Neural cell (in vitro differentiated cells): ENCODE results near the gene C10orf95. TPM values are rescaled to one million over a fixed set of nuclear protein-coding genes. Genes with fewer than 3 reads are reported as not detected.
A peak's percentile ranks its signal among the peaks of the same experiment; 100 is the strongest.

Source experiments
- H2AFZ ChIP-seq: fragments of 200-600, 300-800 bp; sonication (generic), shearing (Covaris generic); 2 replicates; pipeline ENCODE4 v1.6.0; 2014; ENCODE audit warnings: low read depth, mild to moderate bottlenecking, antibody characterized with exemption, low read length, moderate library complexity
- H3F3A ChIP-seq: fragments of 200-600 bp; shearing (Covaris generic); 2 replicates; pipeline ENCODE4 v1.6.1; 2016; ENCODE audit warnings: mild to moderate bottlenecking, moderate library complexity, mixed read lengths, antibody characterized with exemption, low read length; ENCODE audit not compliant: insufficient read depth, poor library complexity, severe bottlenecking
- H3K27ac ChIP-seq: fragments of 200-600, 300-800 bp; sonication (generic), shearing (Covaris generic); 2 replicates; pipeline ENCODE4 v1.5.1; 2014; ENCODE audit warnings: mild to moderate bottlenecking, low read length, moderate library complexity
- H3K27me3 ChIP-seq: fragments of 300-800, 200-600 bp; sonication (generic), shearing (Covaris generic); 2 replicates; pipeline ENCODE4 v1.6.0; 2014; ENCODE audit warnings: mild to moderate bottlenecking, low read depth, low read length, moderate library complexity; ENCODE audit not compliant: insufficient read depth
- H3K36me3 ChIP-seq: fragments of 300-800, 200-600 bp; sonication (generic), shearing (Covaris generic); 2 replicates; pipeline ENCODE4 v1.5.1; 2014; ENCODE audit warnings: mild to moderate bottlenecking, antibody characterized with exemption, low read length, moderate library complexity; ENCODE audit not compliant: insufficient read depth
- H3K4me2 ChIP-seq: fragments of 300-800, 200-600 bp; sonication (generic), shearing (Covaris generic); 2 replicates; pipeline ENCODE4 v1.6.0; 2014; ENCODE audit warnings: mild to moderate bottlenecking, low read length
- H3K4me3 ChIP-seq: fragments of 300-800, 200-600 bp; sonication (generic), shearing (Covaris generic); 2 replicates; pipeline ENCODE4 v1.5.1; 2014; ENCODE audit warnings: mild to moderate bottlenecking, low read length, moderate library complexity
- H3K79me2 ChIP-seq: fragments of 200-600 bp; shearing (Covaris generic); replicated peaks from 2 replicates; pipeline ENCODE4 v1.6.0; 2014; ENCODE audit warnings: mild to moderate bottlenecking, low read length, moderate library complexity; ENCODE audit not compliant: insufficient read depth
- H3K9ac ChIP-seq: fragments of 300-800, 200-600 bp; sonication (generic), shearing (Covaris generic); 2 replicates; pipeline ENCODE4 v1.6.1; 2016; ENCODE audit warnings: mild to moderate bottlenecking, low read length, mixed read lengths
- H3K9me2 ChIP-seq: fragments of 200-600 bp; shearing (Covaris generic); 2 replicates; pipeline ENCODE4 v1.6.1; 2016; ENCODE audit warnings: mild to moderate bottlenecking, low read length, mixed read lengths; ENCODE audit not compliant: insufficient read depth
- H3K9me3 ChIP-seq: fragments of 200-600, 300-800 bp; sonication (generic), shearing (Covaris generic); 2 replicates; pipeline ENCODE4 v1.6.1; 2016; ENCODE audit warnings: mild to moderate bottlenecking, mixed run types, low read length, moderate library complexity, mixed read lengths
- H4K20me1 ChIP-seq: fragments of 200-600 bp; shearing (Covaris generic); 2 replicates; pipeline ENCODE4 v1.6.1; 2016; ENCODE audit warnings: mild to moderate bottlenecking, mixed run types; ENCODE audit not compliant: insufficient read depth
- EP300 ChIP-seq: fragments of 450-650 bp; conservative IDR thresholded peaks from 2 replicates; pipeline ENCODE4 v1.6.1; 2014; ENCODE audit warnings: antibody characterized with exemption, mild to moderate bottlenecking, moderate library complexity; ENCODE audit not compliant: poor library complexity, severe bottlenecking
- EZH2 ChIP-seq: fragments of 200-600, 300-800 bp; shearing (Covaris generic), sonication (generic); IDR thresholded peaks from 2 replicates; pipeline ENCODE4 v1.6.1; 2014; ENCODE audit warnings: antibody characterized with exemption, low read length, borderline replicate concordance, mild to moderate bottlenecking; ENCODE audit not compliant: insufficient read depth, poor library complexity, severe bottlenecking
- MXI1 ChIP-seq: fragments of 450-650 bp; conservative IDR thresholded peaks from 2 replicates; pipeline ENCODE4 v1.6.1; 2014; ENCODE audit warnings: antibody characterized with exemption, mild to moderate bottlenecking; ENCODE audit not compliant: poor library complexity, severe bottlenecking
- POLR2AphosphoS5 ChIP-seq: IDR thresholded peaks from 2 replicates; pipeline ENCODE4 v1.6.1; 2012
- RAD21 ChIP-seq: fragments of 450-650 bp; conservative IDR thresholded peaks from 2 replicates; pipeline ENCODE4 v1.6.1; 2014; ENCODE audit warnings: antibody characterized with exemption, mild to moderate bottlenecking, moderate library complexity
- REST ChIP-seq: IDR thresholded peaks from 2 replicates; pipeline ENCODE4 v1.6.1; 2012; ENCODE audit warnings: borderline replicate concordance
- SMC3 ChIP-seq: fragments of 450-650 bp; conservative IDR thresholded peaks from 2 replicates; pipeline ENCODE4 v1.6.1; 2014; ENCODE audit warnings: antibody characterized with exemption, mild to moderate bottlenecking, moderate library complexity; ENCODE audit not compliant: poor library complexity
- TAF1 ChIP-seq: IDR thresholded peaks from 2 replicates; pipeline ENCODE4 v1.6.1; 2012; ENCODE audit warnings: low read depth
- polyA plus RNA-seq: library from polyadenylated mRNA; depleted of rRNA; stranded (reverse); fragments of >200 nt; gene quantifications from 2 replicates; pipeline ENCODE4 v1.2.3, GENCODE V29; 2014
- TF ChIP-seq, protein P1 (sequence below): fragments of 450-650 bp; IDR thresholded peaks from 2 replicates; pipeline ENCODE4 v1.5.1; 2014; ENCODE audit warnings: antibody characterized with exemption, mild to moderate bottlenecking, moderate library complexity; ENCODE audit not compliant: poor library complexity, severe bottlenecking

Gene C10orf95
- polyA plus RNA-seq, 1 donor from 2014 or later = not detected

- no peaks in the 10 kb centered on the region for H4K20me1 ChIP-seq
- H3K9me2 ChIP-seq = no peaks in the 10 kb centered on the region
- peak overlapping the region; percentile 91 for H3K4me3 ChIP-seq
- H3K9ac ChIP-seq = peak overlapping the region; percentile 91
- TF ChIP-seq POLR2AphosphoS5 (no peak), MXI1 (peak; percentile 1)
- H3K27me3 ChIP-seq = peaks cover 10% of the 10 kb centered on the region
- peaks cover 10% of the 10 kb centered on the region for H3K79me2 ChIP-seq
- H2AFZ ChIP-seq = peak overlapping the region; percentile 56
- no peaks in the 10 kb centered on the region for H3K9me3 ChIP-seq
- H3K4me2 ChIP-seq = peak overlapping the region; percentile 98
- no peaks in the 10 kb centered on the region for H3K36me3 ChIP-seq
- peak overlapping the region; percentile 71 for H3K27ac ChIP-seq
- H3F3A ChIP-seq = no peaks in the 10 kb centered on the region
Observed at GRCh38 chr10:102431452-102432124, 19.8 kb downstream of the C10orf95 start.

- Histone ChIP-seq H3K79me2 (peaks cover 10% of the 10 kb centered on the region), H2AFZ (no peak overlapping the region), H3K4me2 (no peak overlapping the region), H4K20me1 (no peaks in the 10 kb centered on the region), H3K9ac (no peak overlapping the region), H3K9me3 (no peaks in the 10 kb centered on the region), H3K27ac (no peak overlapping the region), H3K9me2 (no peaks in the 10 kb centered on the region), H3K4me3 (no peak overlapping the region), H3K27me3 (peaks cover 3% of the 10 kb centered on the region), H3F3A (no peaks in the 10 kb centered on the region), H3K36me3 (no peaks in the 10 kb centered on the region)
- TF ChIP-seq EZH2 (no peak), REST (no peak), POLR2AphosphoS5 (no peak), EP300 (no peak), SMC3 (no peak), TAF1 (no peak), MXI1 (no peak), RAD21 (no peak)
- TF ChIP-seq, protein P1, sequence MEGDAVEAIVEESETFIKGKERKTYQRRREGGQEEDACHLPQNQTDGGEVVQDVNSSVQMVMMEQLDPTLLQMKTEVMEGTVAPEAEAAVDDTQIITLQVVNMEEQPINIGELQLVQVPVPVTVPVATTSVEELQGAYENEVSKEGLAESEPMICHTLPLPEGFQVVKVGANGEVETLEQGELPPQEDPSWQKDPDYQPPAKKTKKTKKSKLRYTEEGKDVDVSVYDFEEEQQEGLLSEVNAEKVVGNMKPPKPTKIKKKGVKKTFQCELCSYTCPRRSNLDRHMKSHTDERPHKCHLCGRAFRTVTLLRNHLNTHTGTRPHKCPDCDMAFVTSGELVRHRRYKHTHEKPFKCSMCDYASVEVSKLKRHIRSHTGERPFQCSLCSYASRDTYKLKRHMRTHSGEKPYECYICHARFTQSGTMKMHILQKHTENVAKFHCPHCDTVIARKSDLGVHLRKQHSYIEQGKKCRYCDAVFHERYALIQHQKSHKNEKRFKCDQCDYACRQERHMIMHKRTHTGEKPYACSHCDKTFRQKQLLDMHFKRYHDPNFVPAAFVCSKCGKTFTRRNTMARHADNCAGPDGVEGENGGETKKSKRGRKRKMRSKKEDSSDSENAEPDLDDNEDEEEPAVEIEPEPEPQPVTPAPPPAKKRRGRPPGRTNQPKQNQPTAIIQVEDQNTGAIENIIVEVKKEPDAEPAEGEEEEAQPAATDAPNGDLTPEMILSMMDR = no peak
Observed at GRCh38 chr10:102429468-102429867, 21.9 kb downstream of the C10orf95 start.
